22Rv1 (cell line): ENCODE data around the gene HYDIN.
"Not testable (repeated sequence)": the region's sequence is repeated elsewhere in the genome, so short reads cannot be mapped to it uniquely, and the experiment has no call there.

ENCODE experiments used
- H3K27ac ChIP-seq: fragments of 450-650 bp; 2 replicates; pipeline ENCODE4 v1.5.1; 2017
- ZFX ChIP-seq: fragments of 450-650 bp; IDR thresholded peaks from 2 replicates; pipeline ENCODE4 v1.6.1; 2017; ENCODE audit warnings: antibody characterized with exemption, borderline replicate concordance
- TF ChIP-seq, protein P1 (sequence below): fragments of 450-650 bp; IDR thresholded peaks from 2 replicates; pipeline ENCODE4 v1.5.1; 2017; ENCODE audit warnings: mild to moderate bottlenecking

HYDIN gene

DNA sequence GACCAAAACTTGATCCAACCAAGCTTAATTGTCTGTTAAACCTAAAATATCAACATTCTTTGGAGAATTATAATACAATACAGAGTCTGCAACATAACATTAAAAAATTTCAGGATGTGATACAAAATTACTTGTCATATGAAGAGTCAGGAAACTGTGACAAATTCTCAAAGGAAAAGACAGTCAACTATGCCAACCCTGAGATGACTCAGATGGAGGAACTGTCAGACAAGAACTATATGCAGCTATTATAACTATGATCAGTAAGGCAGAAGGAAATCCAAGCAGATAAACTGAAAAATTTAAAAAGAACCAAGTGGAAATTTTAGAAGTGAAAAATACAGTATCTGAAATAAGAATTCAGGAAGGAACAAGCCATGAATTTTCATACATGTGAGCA is 299.8 kb downstream of the HYDIN start:
- H3K27ac ChIP-seq = not testable (repeated sequence)

DNA sequence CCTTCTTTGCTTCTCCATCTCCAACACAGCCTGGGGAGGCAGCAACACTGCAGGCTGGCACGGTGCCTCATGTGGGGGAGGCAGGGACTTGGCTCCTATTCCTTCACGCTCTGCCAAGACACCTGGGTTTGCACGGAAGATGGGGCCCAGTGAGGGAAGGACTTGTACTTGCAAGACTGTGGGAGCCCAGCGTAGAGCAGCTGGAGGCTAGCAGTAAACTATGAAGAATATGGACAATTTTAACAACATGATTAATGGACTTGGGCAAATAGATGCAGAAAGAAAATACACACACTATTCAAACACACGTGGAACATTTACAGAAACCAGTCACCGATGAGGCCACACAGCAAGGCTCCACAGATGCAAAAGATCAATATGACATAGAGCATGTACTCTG is 308.4 kb downstream of the HYDIN start:
- not testable (repeated sequence) for H3K27ac ChIP-seq

DNA sequence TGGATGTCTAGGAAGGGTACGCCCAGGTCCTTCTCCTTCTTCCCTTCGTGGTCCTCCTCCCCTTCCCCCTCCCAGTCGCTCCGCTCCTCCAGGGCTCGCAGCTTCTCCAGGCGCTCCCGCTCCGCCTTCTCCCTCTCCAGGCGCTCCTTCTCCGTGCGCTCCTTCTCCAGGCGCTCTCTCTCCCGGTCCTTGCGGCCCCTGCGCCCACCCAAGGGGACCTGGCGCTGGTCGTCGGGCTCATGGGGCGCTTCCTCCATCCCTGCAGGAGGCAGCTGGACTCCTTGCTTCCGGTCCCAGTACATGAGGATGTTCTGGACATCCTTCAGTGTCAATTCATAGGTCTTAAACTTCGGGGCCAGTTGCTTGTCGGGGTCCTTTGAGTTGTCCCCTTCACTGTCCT is 309.9 kb downstream of the HYDIN start:
- H3K27ac ChIP-seq = not testable (repeated sequence)

DNA sequence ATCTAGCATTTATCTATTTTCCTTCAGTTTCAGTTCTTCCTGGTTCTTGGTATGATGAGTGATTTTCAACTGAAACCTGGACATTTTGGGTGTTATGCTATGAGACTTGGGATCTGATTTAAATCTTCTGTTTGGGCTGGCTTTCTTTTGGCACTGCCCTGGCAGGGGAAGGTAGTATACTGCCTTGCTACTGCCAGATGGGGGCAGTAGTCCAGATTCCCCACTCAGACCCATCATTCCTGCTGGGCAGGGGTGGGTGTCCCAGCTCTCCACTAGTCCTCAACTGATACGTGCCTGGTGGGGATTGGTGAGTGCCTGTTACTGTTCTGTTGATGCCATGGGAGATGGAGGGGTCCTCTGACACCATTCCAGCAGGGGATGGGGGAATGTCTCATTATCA is 342.3 kb downstream of the HYDIN start:
- not testable (repeated sequence) for H3K27ac ChIP-seq

DNA sequence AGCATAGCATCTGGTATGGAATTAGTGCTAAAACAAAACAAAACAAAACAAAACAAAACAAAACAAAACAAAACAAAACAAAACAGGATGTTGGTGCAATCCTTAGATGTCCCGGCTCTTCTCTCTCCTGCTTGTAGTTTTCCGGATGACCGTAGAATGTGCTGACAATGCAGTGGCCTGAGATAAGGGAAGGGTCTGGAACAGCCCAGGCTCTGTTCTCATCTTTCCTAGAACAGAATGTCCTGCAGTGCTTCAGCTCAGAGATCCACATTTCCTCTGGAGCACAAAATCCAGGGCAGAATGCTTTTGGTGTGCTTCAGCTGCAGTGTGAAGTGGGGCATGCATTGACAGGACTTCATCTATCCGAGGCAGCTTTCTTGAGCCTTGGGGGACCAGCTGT is 345.9 kb downstream of the HYDIN start:
- H3K27ac ChIP-seq = not testable (repeated sequence)

DNA sequence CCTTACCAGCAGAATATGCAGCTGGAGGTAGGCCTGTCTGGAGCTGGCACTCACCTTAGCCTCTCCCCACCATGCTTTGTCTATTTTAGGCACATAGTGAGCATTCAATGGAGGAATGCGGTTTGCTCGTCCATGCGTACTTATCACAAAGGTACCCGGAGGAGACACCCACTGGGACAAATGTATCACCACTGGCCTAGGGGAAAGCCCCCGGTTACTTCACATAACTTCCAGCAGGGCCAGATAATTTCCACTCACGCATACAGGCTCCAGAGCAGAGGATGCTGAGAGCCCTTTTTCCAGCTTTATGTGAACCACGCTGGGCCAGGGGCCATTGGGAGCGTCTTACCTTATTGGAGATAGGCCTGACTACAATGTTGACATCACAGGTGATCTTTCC is 348.2 kb downstream of the HYDIN start:
- not testable (repeated sequence) for H3K27ac ChIP-seq

DNA sequence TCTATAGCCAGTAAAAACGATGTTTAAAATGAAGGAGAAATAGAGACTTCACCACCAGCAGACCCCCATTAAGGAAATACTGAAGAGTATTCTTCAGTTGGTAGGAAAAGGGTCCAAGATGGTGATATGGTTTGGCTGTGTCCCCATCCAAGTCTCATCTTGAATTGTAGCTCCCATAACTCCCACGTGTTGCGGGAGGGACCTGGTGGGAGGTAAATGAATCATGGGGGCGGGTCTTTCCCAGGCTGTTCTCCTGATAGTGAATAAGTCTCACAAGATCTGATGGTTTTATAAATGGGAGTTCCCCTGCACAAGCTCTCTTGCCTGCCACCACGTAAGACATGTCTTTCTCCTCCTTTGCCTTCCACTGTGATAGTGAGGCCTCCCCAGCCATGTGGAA is 352.6 kb downstream of the HYDIN start:
- not testable (repeated sequence) for H3K27ac ChIP-seq

DNA sequence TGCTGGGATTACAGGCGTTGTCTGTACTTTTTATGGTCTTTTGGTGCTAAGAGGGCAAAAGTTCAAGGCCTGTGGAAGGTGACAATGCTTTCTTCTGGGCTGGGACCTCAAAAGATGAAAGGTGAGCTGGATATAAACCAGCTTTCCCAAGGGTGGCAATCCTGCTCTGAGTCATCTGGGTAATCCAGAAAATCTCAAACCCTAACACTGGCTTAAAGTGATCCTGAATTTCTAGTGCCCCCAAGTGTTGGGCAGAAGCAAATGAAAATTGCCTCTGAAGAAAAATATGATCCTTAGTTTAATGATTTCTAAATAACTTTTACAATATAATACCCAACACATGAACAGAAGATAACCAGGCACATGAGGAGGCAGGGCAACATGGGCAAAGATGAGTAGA is 354.1 kb downstream of the HYDIN start:
- H3K27ac ChIP-seq = not testable (repeated sequence)

DNA sequence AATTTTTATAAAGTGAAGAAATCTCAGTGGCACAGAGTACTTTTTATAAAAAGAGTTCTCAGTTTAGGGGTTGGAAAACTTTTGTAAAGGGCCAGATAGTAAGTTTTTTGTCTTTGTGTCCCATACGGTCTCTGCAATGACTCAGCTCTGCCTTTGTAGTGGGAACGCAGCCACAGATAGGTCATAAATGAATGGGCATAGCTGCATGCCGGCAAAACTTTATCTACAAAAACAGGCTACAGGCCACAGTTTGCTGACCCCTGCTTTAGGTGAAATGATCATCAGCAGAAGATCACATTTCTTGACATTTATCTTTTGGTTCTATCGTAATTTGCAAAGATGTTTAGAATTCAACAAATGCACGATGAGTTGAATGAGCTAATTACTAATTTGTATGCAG is 365.8 kb downstream of the HYDIN start:
- H3K27ac ChIP-seq = not testable (repeated sequence)

DNA sequence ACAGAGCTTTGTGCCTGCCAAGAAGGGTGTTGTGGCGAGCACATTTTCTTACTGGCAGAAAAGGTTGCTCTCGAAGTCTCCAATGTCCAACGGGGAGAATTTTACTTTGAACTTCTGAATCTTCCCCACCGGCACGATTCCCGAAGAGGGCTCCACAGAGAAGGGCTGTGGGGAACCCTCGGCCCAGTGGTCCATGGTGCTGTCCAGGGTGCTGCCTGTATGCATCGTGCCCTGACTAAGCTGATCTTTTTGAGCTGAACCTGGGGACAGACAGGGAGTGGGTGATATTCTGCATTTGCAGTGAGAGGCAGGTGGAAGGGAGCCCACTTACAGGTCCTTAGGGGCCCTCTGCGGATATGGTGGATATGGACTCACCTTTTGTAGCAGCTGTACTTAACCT is 368.5 kb downstream of the HYDIN start:
- H3K27ac ChIP-seq = not testable (repeated sequence)

DNA sequence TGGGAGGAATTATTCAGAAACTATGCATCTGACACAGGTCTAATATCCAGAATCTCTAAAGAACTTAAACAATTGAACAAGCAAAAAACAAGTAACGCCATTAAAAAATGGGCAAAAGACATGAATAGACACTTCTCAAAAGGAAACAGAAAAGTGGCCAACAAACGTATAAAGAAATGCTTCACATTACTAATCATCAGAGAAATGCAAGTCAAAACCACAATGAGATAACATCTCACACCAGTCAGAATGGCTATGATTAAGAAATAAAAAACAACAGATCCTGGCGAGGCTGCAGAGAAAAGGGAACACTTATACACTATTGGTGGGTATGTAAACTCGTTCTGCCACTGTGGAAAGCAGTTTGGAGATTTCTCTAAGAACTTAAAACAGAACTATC is 379.2 kb downstream of the HYDIN start:
- H3K27ac ChIP-seq = not testable (repeated sequence)

DNA sequence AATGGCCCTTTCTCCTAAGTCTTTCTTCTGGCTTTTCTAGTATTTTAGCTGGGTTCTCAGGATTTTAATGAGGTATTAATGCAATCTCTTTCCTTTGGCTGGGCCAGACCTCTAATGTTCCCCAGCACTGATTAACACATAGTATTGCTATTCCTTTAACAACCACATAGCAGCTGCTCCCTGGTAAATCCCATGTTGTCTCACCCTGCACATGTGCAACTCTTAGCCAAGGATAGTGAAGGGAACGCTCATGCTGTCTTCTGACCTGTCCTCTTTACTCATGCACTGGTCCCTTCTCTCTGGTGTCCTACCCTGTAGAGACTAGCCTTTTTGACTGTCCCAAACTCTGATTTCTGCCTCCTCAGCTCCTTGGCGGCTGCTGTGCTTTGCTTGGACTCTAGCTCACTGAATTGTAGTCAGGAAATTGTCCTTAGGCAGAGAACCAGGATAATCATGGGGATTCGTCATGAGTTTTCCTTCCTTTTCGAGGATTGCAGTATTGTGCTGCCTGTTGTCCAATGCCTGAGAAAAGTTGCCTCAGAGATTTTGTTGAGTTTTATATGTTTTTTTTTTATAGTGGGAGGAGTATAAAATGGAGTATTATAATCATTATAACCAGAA is 406.9 kb downstream of the HYDIN start:
- not testable (repeated sequence) for H3K27ac ChIP-seq

DNA sequence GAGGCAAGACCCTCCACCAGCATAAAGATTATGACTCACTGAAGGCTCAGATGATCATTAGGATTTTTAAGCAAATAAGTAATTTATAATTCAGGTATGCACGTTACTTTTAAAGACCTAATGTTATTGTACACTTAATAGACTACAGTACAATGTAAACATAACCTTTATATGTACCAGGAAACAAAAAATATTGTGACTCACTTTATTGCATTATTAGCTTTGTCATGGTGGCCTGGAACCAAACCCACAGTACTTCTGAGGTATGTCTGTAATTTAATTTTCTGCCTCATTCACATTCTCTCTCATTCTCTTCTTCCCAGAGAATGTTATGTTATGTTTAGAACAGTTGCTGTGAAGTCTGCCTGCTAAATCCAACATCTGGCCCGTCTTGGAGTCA is 407.8 kb downstream of the HYDIN start:
- not testable (repeated sequence) for H3K27ac ChIP-seq

DNA sequence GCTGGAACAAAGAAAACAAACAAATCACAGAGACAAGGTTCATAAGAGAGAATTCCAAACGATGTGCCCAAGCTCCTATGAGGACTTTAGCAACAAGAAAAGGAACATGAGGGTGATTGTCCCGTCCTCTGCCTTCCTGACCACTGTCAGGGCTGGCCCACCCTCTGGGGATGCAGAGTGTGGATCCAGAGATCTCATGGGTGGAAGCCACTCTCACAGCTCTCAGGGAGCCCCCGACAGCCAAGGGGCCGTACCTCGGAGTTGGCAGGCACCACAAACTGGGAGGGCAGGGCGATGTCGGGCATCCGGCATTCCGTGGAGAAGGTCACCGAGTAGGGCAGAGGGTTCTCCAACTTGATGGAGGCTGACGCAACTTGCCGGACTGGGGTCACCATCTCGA is 412.4 kb downstream of the HYDIN start:
- not testable (repeated sequence) for H3K27ac ChIP-seq

DNA sequence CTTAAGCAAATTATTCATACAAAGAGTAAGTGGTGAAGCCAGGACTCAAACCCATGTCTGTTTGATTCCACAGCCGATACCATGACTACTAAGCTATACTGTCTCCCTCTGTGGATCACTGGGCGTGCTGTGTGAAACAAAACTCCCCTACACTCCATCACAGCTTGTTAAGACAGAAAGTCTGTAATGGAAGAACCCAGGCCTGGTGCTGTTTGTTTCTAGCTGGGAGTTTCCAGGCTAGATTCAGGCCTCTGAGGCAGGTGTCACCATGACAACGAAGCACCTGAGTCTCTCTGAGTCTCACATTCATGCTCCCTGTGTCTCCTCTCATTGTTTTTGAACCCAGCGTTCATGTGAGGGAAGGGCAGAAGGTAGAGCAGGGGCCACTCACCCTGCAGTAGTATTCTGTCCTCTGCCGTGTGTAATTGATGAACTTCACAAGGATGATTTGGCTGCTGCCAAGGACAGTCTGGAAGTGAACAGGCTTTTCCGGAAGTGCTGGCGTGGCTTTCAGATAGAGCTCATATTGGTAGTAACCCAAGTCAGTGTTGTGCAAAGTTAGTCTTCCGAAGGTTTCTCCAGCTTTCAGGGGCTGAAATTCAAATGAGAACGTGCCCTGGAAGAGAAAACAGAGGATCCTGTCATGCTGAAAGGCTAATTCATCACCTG is 421.0 kb downstream of the HYDIN start:
- no peak overlapping the region for H3K27ac ChIP-seq
- TF ChIP-seq, protein P1, sequence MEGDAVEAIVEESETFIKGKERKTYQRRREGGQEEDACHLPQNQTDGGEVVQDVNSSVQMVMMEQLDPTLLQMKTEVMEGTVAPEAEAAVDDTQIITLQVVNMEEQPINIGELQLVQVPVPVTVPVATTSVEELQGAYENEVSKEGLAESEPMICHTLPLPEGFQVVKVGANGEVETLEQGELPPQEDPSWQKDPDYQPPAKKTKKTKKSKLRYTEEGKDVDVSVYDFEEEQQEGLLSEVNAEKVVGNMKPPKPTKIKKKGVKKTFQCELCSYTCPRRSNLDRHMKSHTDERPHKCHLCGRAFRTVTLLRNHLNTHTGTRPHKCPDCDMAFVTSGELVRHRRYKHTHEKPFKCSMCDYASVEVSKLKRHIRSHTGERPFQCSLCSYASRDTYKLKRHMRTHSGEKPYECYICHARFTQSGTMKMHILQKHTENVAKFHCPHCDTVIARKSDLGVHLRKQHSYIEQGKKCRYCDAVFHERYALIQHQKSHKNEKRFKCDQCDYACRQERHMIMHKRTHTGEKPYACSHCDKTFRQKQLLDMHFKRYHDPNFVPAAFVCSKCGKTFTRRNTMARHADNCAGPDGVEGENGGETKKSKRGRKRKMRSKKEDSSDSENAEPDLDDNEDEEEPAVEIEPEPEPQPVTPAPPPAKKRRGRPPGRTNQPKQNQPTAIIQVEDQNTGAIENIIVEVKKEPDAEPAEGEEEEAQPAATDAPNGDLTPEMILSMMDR = no peak
- TF ChIP-seq ZFX = no peak

DNA sequence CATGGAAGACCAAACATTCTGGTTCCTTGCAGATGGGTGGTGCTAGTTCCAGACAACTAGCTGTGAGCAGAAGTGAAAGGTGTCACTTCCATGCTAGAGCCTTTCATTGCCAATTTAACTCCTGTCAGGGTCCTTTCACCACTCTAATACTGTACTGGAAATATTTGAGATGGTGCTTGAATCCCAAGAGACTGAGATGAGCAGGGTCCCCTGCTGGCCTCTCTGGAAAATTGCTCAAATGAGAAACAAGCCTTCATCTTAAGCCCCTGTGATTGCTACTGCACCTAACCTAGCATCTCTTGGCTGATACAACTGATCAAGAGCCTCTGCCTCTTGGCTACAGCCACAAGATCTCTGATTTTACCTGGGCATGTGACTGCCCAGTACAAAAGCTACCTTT is 422.2 kb downstream of the HYDIN start:
- no peak overlapping the region for H3K27ac ChIP-seq
- TF ChIP-seq, protein P1 = no peak
- TF ChIP-seq ZFX = no peak
